Neural cell (in vitro differentiated cells): ENCODE results near the gene PDE9A. TPM values are rescaled to one million over a fixed set of nuclear protein-coding genes. Genes with fewer than 3 reads are reported as not detected.

Experiments used
- H2AFZ ChIP-seq: fragments of 200-600, 300-800 bp; sonication (generic), shearing (Covaris generic); 2 replicates; pipeline ENCODE4 v1.6.0; 2014; ENCODE audit warnings: low read depth, mild to moderate bottlenecking, antibody characterized with exemption, low read length, moderate library complexity
- H3F3A ChIP-seq: fragments of 200-600 bp; shearing (Covaris generic); 2 replicates; pipeline ENCODE4 v1.6.1; 2016; ENCODE audit warnings: mild to moderate bottlenecking, moderate library complexity, mixed read lengths, antibody characterized with exemption, low read length; ENCODE audit not compliant: insufficient read depth, poor library complexity, severe bottlenecking
- H3K27ac ChIP-seq: fragments of 200-600, 300-800 bp; sonication (generic), shearing (Covaris generic); 2 replicates; pipeline ENCODE4 v1.5.1; 2014; ENCODE audit warnings: mild to moderate bottlenecking, low read length, moderate library complexity
- H3K27me3 ChIP-seq: fragments of 300-800, 200-600 bp; sonication (generic), shearing (Covaris generic); 2 replicates; pipeline ENCODE4 v1.6.0; 2014; ENCODE audit warnings: mild to moderate bottlenecking, low read depth, low read length, moderate library complexity; ENCODE audit not compliant: insufficient read depth
- H3K36me3 ChIP-seq: fragments of 300-800, 200-600 bp; sonication (generic), shearing (Covaris generic); 2 replicates; pipeline ENCODE4 v1.5.1; 2014; ENCODE audit warnings: mild to moderate bottlenecking, antibody characterized with exemption, low read length, moderate library complexity; ENCODE audit not compliant: insufficient read depth
- H3K4me2 ChIP-seq: fragments of 300-800, 200-600 bp; sonication (generic), shearing (Covaris generic); 2 replicates; pipeline ENCODE4 v1.6.0; 2014; ENCODE audit warnings: mild to moderate bottlenecking, low read length
- H3K4me3 ChIP-seq: fragments of 300-800, 200-600 bp; sonication (generic), shearing (Covaris generic); 2 replicates; pipeline ENCODE4 v1.5.1; 2014; ENCODE audit warnings: mild to moderate bottlenecking, low read length, moderate library complexity
- H3K79me2 ChIP-seq: fragments of 200-600 bp; shearing (Covaris generic); replicated peaks from 2 replicates; pipeline ENCODE4 v1.6.0; 2014; ENCODE audit warnings: mild to moderate bottlenecking, low read length, moderate library complexity; ENCODE audit not compliant: insufficient read depth
- H3K9ac ChIP-seq: fragments of 300-800, 200-600 bp; sonication (generic), shearing (Covaris generic); 2 replicates; pipeline ENCODE4 v1.6.1; 2016; ENCODE audit warnings: mild to moderate bottlenecking, low read length, mixed read lengths
- H3K9me2 ChIP-seq: fragments of 200-600 bp; shearing (Covaris generic); 2 replicates; pipeline ENCODE4 v1.6.1; 2016; ENCODE audit warnings: mild to moderate bottlenecking, low read length, mixed read lengths; ENCODE audit not compliant: insufficient read depth
- H3K9me3 ChIP-seq: fragments of 200-600, 300-800 bp; sonication (generic), shearing (Covaris generic); 2 replicates; pipeline ENCODE4 v1.6.1; 2016; ENCODE audit warnings: mild to moderate bottlenecking, mixed run types, low read length, moderate library complexity, mixed read lengths
- H4K20me1 ChIP-seq: fragments of 200-600 bp; shearing (Covaris generic); 2 replicates; pipeline ENCODE4 v1.6.1; 2016; ENCODE audit warnings: mild to moderate bottlenecking, mixed run types; ENCODE audit not compliant: insufficient read depth
- EP300 ChIP-seq: fragments of 450-650 bp; conservative IDR thresholded peaks from 2 replicates; pipeline ENCODE4 v1.6.1; 2014; ENCODE audit warnings: antibody characterized with exemption, mild to moderate bottlenecking, moderate library complexity; ENCODE audit not compliant: poor library complexity, severe bottlenecking
- EZH2 ChIP-seq: fragments of 200-600, 300-800 bp; shearing (Covaris generic), sonication (generic); IDR thresholded peaks from 2 replicates; pipeline ENCODE4 v1.6.1; 2014; ENCODE audit warnings: antibody characterized with exemption, low read length, borderline replicate concordance, mild to moderate bottlenecking; ENCODE audit not compliant: insufficient read depth, poor library complexity, severe bottlenecking
- MXI1 ChIP-seq: fragments of 450-650 bp; conservative IDR thresholded peaks from 2 replicates; pipeline ENCODE4 v1.6.1; 2014; ENCODE audit warnings: antibody characterized with exemption, mild to moderate bottlenecking; ENCODE audit not compliant: poor library complexity, severe bottlenecking
- POLR2AphosphoS5 ChIP-seq: IDR thresholded peaks from 2 replicates; pipeline ENCODE4 v1.6.1; 2012
- RAD21 ChIP-seq: fragments of 450-650 bp; conservative IDR thresholded peaks from 2 replicates; pipeline ENCODE4 v1.6.1; 2014; ENCODE audit warnings: antibody characterized with exemption, mild to moderate bottlenecking, moderate library complexity
- SMC3 ChIP-seq: fragments of 450-650 bp; conservative IDR thresholded peaks from 2 replicates; pipeline ENCODE4 v1.6.1; 2014; ENCODE audit warnings: antibody characterized with exemption, mild to moderate bottlenecking, moderate library complexity; ENCODE audit not compliant: poor library complexity
- TAF1 ChIP-seq: IDR thresholded peaks from 2 replicates; pipeline ENCODE4 v1.6.1; 2012; ENCODE audit warnings: low read depth
- polyA plus RNA-seq: library from polyadenylated mRNA; depleted of rRNA; stranded (reverse); fragments of >200 nt; gene quantifications from 2 replicates; pipeline ENCODE4 v1.2.3, GENCODE V29; 2014
- TF ChIP-seq, protein P1 (sequence below): IDR thresholded peaks from 2 replicates; pipeline ENCODE4 v1.6.1; 2012; ENCODE audit warnings: borderline replicate concordance
- TF ChIP-seq, protein P2 (sequence below): fragments of 450-650 bp; IDR thresholded peaks from 2 replicates; pipeline ENCODE4 v1.5.1; 2014; ENCODE audit warnings: antibody characterized with exemption, mild to moderate bottlenecking, moderate library complexity; ENCODE audit not compliant: poor library complexity, severe bottlenecking

PDE9A gene
- polyA plus RNA-seq, 1 donor from 2014 or later, result 32.2 TPM

DNA sequence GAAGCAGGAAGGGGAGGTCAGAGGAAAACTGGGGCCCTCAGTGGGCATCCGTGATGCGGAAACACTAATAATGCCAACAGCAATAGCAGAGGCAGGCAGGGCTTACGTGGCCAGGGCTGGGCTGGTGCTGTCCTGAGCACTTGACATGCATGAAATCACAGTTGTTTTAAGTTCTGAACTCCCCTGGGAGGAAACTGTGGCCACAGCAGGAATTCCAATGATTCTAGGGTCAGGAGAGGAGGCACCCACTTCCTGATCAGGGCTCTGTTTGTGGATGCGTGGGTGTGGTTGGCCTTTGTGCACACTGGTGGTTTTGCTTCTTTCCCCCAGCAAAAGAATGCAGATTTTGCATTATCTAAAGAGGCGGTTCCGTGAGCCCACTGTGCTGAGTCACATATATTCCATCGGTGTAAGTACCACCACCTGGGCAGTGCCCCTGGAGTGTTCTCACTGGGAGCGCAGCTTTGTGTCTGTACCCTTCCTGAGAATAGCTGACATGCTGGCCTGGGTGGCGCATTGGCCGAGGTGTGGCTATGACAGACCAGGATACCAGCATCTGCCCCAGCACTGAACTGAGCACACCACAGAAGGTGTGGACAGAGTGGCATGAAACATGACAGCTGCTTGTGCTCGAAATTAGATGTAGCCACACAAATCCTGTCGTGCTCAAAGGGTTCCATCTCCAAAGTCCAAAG lies 71.0 kb downstream of the PDE9A start:
- H3K9ac ChIP-seq, result no peak overlapping the region
- H4K20me1 ChIP-seq, result no peaks in the 10 kb centered on the region
- H2AFZ ChIP-seq, result no peak overlapping the region
- H3K79me2 ChIP-seq, result no peaks in the 10 kb centered on the region
- H3K9me2 ChIP-seq, result no peaks in the 10 kb centered on the region
- no peak overlapping the region for H3K27ac ChIP-seq
- no peak overlapping the region for H3K4me2 ChIP-seq
- no peaks in the 10 kb centered on the region for H3K36me3 ChIP-seq
- H3F3A ChIP-seq, result no peaks in the 10 kb centered on the region
- no peaks in the 10 kb centered on the region for H3K9me3 ChIP-seq
- H3K27me3 ChIP-seq, result no peaks in the 10 kb centered on the region
- no peak overlapping the region for H3K4me3 ChIP-seq
- no peak for TF ChIP-seq POLR2AphosphoS5
- TF ChIP-seq MXI1, result no peak
- TF ChIP-seq TAF1, result no peak
- TF ChIP-seq RAD21, result no peak
- TF ChIP-seq, protein P1, sequence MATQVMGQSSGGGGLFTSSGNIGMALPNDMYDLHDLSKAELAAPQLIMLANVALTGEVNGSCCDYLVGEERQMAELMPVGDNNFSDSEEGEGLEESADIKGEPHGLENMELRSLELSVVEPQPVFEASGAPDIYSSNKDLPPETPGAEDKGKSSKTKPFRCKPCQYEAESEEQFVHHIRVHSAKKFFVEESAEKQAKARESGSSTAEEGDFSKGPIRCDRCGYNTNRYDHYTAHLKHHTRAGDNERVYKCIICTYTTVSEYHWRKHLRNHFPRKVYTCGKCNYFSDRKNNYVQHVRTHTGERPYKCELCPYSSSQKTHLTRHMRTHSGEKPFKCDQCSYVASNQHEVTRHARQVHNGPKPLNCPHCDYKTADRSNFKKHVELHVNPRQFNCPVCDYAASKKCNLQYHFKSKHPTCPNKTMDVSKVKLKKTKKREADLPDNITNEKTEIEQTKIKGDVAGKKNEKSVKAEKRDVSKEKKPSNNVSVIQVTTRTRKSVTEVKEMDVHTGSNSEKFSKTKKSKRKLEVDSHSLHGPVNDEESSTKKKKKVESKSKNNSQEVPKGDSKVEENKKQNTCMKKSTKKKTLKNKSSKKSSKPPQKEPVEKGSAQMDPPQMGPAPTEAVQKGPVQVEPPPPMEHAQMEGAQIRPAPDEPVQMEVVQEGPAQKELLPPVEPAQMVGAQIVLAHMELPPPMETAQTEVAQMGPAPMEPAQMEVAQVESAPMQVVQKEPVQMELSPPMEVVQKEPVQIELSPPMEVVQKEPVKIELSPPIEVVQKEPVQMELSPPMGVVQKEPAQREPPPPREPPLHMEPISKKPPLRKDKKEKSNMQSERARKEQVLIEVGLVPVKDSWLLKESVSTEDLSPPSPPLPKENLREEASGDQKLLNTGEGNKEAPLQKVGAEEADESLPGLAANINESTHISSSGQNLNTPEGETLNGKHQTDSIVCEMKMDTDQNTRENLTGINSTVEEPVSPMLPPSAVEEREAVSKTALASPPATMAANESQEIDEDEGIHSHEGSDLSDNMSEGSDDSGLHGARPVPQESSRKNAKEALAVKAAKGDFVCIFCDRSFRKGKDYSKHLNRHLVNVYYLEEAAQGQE, result no peak
- no peak for TF ChIP-seq SMC3
- TF ChIP-seq EP300, result no peak

DNA sequence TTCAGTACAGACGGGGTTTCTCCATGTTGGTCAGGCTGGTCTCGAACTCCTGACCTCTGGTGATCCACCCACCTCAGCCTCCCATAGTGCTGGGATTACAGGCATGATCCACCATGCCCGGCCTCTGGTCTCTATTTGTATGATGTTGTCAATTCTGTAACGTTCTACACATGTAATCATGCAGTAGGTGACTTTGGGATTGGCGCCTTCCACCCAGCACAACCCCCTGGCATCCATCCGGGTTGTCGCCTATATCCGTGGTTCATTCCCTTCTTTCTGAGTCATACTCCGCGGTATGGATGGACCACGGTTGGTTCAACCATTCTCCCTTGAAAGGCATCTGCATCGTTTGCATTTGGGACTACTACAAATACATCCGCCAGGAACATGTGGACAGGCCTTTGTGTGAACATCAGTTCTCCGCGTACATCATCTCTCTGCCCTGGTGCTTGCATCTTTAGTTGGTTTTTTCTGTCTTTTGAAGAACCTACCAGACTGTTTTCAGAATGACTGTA lies 72.1 kb downstream of the PDE9A start:
- no peaks in the 10 kb centered on the region for H3K27me3 ChIP-seq
- no peak overlapping the region for H3K4me3 ChIP-seq
- H3K9me3 ChIP-seq, result no peaks in the 10 kb centered on the region
- no peak overlapping the region for H3K27ac ChIP-seq
- H3K4me2 ChIP-seq, result no peak overlapping the region
- H3F3A ChIP-seq, result no peaks in the 10 kb centered on the region
- H4K20me1 ChIP-seq, result no peaks in the 10 kb centered on the region
- H3K79me2 ChIP-seq, result no peaks in the 10 kb centered on the region
- H3K9ac ChIP-seq, result no peak overlapping the region
- TF ChIP-seq, protein P2, sequence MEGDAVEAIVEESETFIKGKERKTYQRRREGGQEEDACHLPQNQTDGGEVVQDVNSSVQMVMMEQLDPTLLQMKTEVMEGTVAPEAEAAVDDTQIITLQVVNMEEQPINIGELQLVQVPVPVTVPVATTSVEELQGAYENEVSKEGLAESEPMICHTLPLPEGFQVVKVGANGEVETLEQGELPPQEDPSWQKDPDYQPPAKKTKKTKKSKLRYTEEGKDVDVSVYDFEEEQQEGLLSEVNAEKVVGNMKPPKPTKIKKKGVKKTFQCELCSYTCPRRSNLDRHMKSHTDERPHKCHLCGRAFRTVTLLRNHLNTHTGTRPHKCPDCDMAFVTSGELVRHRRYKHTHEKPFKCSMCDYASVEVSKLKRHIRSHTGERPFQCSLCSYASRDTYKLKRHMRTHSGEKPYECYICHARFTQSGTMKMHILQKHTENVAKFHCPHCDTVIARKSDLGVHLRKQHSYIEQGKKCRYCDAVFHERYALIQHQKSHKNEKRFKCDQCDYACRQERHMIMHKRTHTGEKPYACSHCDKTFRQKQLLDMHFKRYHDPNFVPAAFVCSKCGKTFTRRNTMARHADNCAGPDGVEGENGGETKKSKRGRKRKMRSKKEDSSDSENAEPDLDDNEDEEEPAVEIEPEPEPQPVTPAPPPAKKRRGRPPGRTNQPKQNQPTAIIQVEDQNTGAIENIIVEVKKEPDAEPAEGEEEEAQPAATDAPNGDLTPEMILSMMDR, result no peak
- TF ChIP-seq, protein P1, result no peak
- no peak for TF ChIP-seq EP300
- no peak for TF ChIP-seq RAD21
- TF ChIP-seq TAF1, result no peak
- no peak for TF ChIP-seq POLR2AphosphoS5
- no peak for TF ChIP-seq EZH2
- no peak for TF ChIP-seq MXI1
- no peak for TF ChIP-seq SMC3
- H3K36me3 ChIP-seq, result no peaks in the 10 kb centered on the region
- H2AFZ ChIP-seq, result no peak overlapping the region
- H3K9me2 ChIP-seq, result no peaks in the 10 kb centered on the region
